ENCODE measurements around the gene CWC25. TPM values are rescaled to one million over a fixed set of nuclear protein-coding genes. Genes with fewer than 3 reads are reported as not detected.
A peak's percentile ranks its signal among the peaks of the same experiment; 100 is the strongest.

Gene CWC25
- total and polyA plus RNA-seq, 7 donors: 11.3 to 32.4 (median 16.4) TPM

DNA sequence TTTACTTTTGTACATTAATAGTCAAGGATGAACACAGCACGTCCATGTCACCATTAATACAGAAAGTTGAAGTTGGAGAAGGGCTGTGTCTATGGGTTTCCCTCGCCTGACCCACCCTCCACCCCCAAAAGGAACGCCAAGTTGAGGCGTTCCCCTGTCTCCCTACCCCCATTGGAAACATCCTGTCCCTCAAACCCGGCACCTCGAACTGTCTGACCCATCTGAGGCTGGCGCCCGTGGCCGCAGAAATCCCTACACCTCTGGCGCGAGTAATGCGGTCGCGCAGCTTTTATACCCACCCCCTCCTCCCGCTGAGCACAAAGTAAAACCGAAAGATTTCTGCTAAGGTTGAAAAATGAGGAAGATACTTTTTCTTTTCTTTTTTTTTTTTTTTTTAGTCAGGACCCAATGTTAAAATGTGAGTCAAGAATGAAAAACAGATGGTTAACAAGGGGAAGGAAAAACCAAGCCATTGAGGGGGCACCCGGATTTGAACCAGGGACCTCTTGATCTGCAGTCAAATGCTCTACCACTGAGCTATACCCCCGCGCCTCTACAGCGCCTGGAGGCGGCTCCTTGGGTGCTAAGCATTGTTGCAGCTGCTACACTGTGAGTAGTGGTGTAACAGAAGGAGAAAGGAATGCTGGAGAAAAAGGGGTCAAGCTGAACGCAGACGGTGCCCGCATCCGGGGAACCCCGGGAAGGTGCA, 43.9 kb upstream of the CWC25 start:
- no peaks in the 10 kb centered on the region for H3K36me3 ChIP-seq
- H3K27me3 ChIP-seq: no peaks in the 10 kb centered on the region
- H3K4me1 ChIP-seq: peaks cover 0 to 51% (median 34%) of the 10 kb centered on the region in 4 donors
- TF ChIP-seq POLR2A (IDR thresholded peaks at IDR 0.05) (no peak), EP300 (IDR thresholded peaks at IDR 0.05) (no peak), CTCF (IDR thresholded peaks at IDR 0.05) (no peak), POLR2AphosphoS5 (IDR thresholded peaks at IDR 0.05) (peak in 2 of 4 donors; percentile 1 to 47)
- H3K27ac ChIP-seq: peak overlapping the region; percentile 95 to 99 (median 97)
- WGBS, 2 donors: 1% methylated on average over 26 of the region's 26 CpGs
- no peaks in the 10 kb centered on the region for H3K9me3 ChIP-seq
- intact Hi-C loops (cut with DNase I): loop anchor here (1.0 to 5.0 kb wide), 2 partner anchors 44 to 283 kb away; partner anchors contain the start of genes CWC25 and PLXDC1
- DNase-seq: peak; percentile 97
- H3K4me3 ChIP-seq: peak overlapping the region; percentile 71 to 95 (median 91)

- no peaks in the 10 kb centered on the region for H3K9me3 ChIP-seq
- H3K27me3 ChIP-seq: no peaks in the 10 kb centered on the region
- TF ChIP-seq POLR2AphosphoS5 (IDR thresholded peaks at IDR 0.05): peak in 2 of 4 donors; percentile 3 to 26
- TF ChIP-seq POLR2A (IDR thresholded peaks at IDR 0.05): no peak
- peaks cover 0 to 43% (median 26%) of the 10 kb centered on the region in 4 donors for H3K4me1 ChIP-seq
- intact Hi-C loops (cut with DNase I): loop anchor here (5.0 kb wide), 1 partner anchor 284 kb away; the partner anchor contains the start of gene PLXDC1
- H3K27ac ChIP-seq: peak overlapping the region; percentile 95 to 99 (median 97)
- 13 to 22% methylated on average over 25 of the region's 25 CpGs for WGBS, 2 donors
- DNase-seq: peak; percentile 83
- H3K36me3 ChIP-seq: no peaks in the 10 kb centered on the region
- peak overlapping the region in 3 of 4 donors; percentile 71 to 93 (median 89) for H3K4me3 ChIP-seq
Observed at GRCh38 chr17:38867968-38868816, 43.1 kb upstream of the CWC25 start.

GRCh38 chr17:38867179-38867967, 42.3 kb upstream of the CWC25 start:
- 28 to 36% methylated on average over 31 of the region's 31 CpGs for WGBS, 2 donors
- TF ChIP-seq CTCF (IDR thresholded peaks at IDR 0.05): peak in 1 of 4 experiments; percentile 24
- TF ChIP-seq POLR2AphosphoS5 (IDR thresholded peaks at IDR 0.05): no peak
- TF ChIP-seq POLR2A (IDR thresholded peaks at IDR 0.05): no peak
- TF ChIP-seq EP300 (IDR thresholded peaks at IDR 0.05): no peak
- intact Hi-C loops (cut with DNase I): loop anchor here (5.0 kb wide), 1 partner anchor 285 kb away; the partner anchor contains the start of gene PLXDC1

DNA sequence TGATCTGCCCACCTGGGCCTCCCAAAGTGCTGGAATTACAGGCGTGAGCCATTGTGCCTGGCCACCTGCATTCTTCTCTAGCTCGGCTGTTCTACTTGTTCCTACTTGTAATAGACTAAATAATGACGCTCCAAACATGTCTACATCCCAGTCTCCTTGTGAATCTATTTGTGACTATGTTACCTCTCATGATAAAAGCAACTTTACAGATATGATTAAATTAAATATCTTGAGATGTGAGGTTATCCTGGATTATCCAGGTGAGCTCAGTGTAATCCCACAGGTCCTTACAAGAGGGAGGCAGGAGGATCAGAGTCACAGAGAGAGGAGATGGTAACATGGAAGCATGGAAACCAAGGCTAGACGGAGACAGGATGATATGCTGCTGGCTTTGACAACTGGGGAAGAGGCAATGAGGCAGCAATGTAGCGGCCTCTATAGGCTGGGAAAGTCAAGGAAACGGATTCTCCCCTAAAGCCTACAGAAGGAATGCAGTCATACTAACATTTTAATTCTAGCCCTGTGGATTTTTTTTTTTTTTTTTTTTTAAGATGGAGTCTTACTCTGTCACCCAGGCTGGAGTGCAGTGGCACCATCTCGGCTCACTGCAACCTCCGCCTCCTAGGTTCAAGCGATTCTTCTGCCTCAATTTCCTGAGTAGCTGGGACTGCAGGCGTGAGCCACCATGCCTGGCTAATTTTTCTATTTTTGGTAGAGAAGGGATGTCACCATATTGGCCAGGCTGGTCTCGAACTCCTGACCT, 39.7 kb upstream of the CWC25 start:
- Histone ChIP-seq H3K27ac (no peak overlapping the region), H3K27me3 (no peaks in the 10 kb centered on the region), H3K4me1 (peaks cover 0 to 19% (median 5%) of the 10 kb centered on the region in 4 donors), H3K9me3 (no peaks in the 10 kb centered on the region), H3K36me3 (no peaks in the 10 kb centered on the region), H3K4me3 (no peak overlapping the region)
- TF ChIP-seq CTCF (IDR thresholded peaks at IDR 0.05) (no peak), POLR2A (IDR thresholded peaks at IDR 0.05) (no peak), EP300 (IDR thresholded peaks at IDR 0.05) (no peak), POLR2AphosphoS5 (IDR thresholded peaks at IDR 0.05) (no peak)
- no peak for DNase-seq
- 57 to 76% methylated on average over 11 of the region's 11 CpGs for WGBS, 2 donors
- intact Hi-C loops (cut with DNase I): loop anchor here (5.0 kb wide), 1 partner anchor 287 kb away; the partner anchor contains the start of gene PLXDC1

More at GRCh38 chr17:38867179-38867967, 42.3 kb upstream of the CWC25 start:
- no peaks in the 10 kb centered on the region for H3K9me3 ChIP-seq
- H3K27ac ChIP-seq: peak overlapping the region; percentile 95 to 99 (median 97)
- peak overlapping the region in 3 of 4 donors; percentile 11 to 93 (median 89) for H3K4me3 ChIP-seq
- no peaks in the 10 kb centered on the region for H3K36me3 ChIP-seq
- peak; percentile 80 for DNase-seq
- H3K27me3 ChIP-seq: no peaks in the 10 kb centered on the region
- H3K4me1 ChIP-seq: peaks cover 0 to 35% (median 18%) of the 10 kb centered on the region in 4 donors
